ENCODE measurements around the gene HS3ST3B1.
A peak's percentile ranks its signal among the peaks of the same experiment; 100 is the strongest.

Gene HS3ST3B1

GRCh38 chr17:14300575-14301278 is at the start of gene HS3ST3B1:
Gene HS3ST3B1 (plus strand): TSS chr17:14301081. CDS start chr17:14301519, 438 bp downstream.
- DNase-seq (ENCODE audit: low spot score), result peak; percentile 98

GRCh38 chr17:14261406-14261805 is 39.5 kb upstream of the HS3ST3B1 start:
- no peak for DNase-seq (ENCODE audit: low spot score)

- peak; percentile 9 for DNase-seq (ENCODE audit: low spot score)
These were observed 32.6 kb upstream of the HS3ST3B1 start for GRCh38 chr17:14268264-14268663.

- DNase-seq (ENCODE audit: low spot score), result no peak
These were observed 31.4 kb upstream of the HS3ST3B1 start for GRCh38 chr17:14269473-14269872.

- no peak for DNase-seq (ENCODE audit: low spot score)
These were observed 30.4 kb upstream of the HS3ST3B1 start for GRCh38 chr17:14270508-14270907.

- DNase-seq (ENCODE audit: low spot score), result no peak
These were observed 24.2 kb upstream of the HS3ST3B1 start for GRCh38 chr17:14276535-14277250.

- no peak for DNase-seq (ENCODE audit: low spot score)
These were observed 19.4 kb upstream of the HS3ST3B1 start for GRCh38 chr17:14281530-14281929.

GRCh38 chr17:14282726-14283125 is 18.2 kb upstream of the HS3ST3B1 start:
- DNase-seq (ENCODE audit: low spot score), result no peak

GRCh38 chr17:14289162-14289561 is 11.7 kb upstream of the HS3ST3B1 start:
- no peak for DNase-seq (ENCODE audit: low spot score)

GRCh38 chr17:14294876-14295275 is 6.0 kb upstream of the HS3ST3B1 start:
- no peak for DNase-seq (ENCODE audit: low spot score)

GRCh38 chr17:14295676-14296075 is 5.2 kb upstream of the HS3ST3B1 start:
- no peak for DNase-seq (ENCODE audit: low spot score)

GRCh38 chr17:14296166-14296910 is 4.5 kb upstream of the HS3ST3B1 start:
- no peak for DNase-seq (ENCODE audit: low spot score)

- no peak for DNase-seq (ENCODE audit: low spot score)
These were observed 3.6 kb upstream of the HS3ST3B1 start for GRCh38 chr17:14297161-14297851.

GRCh38 chr17:14298221-14298946 is 2.5 kb upstream of the HS3ST3B1 start:
- DNase-seq (ENCODE audit: low spot score), result no peak

GRCh38 chr17:14298947-14299279 is 2.0 kb upstream of the HS3ST3B1 start:
- DNase-seq (ENCODE audit: low spot score), result no peak

GRCh38 chr17:14299280-14300141 is 1.4 kb upstream of the HS3ST3B1 start:
- DNase-seq (ENCODE audit: low spot score), result peak; percentile 33

GRCh38 chr17:14301279-14302090 is 604 bp downstream of the HS3ST3B1 start:
- peak; percentile 2 for DNase-seq (ENCODE audit: low spot score)

GRCh38 chr17:14302091-14302430 is 1.2 kb downstream of the HS3ST3B1 start:
- DNase-seq (ENCODE audit: low spot score), result peak; percentile 52

- peak; percentile 82 for DNase-seq (ENCODE audit: low spot score)
These were observed 1.7 kb downstream of the HS3ST3B1 start for GRCh38 chr17:14302431-14303099.
